Panc1 (cell line): ENCODE data around the gene NGEF.

Experiments
- CTCF ChIP-seq: fragments of 450-650 bp; IDR thresholded peaks from 2 replicates; pipeline ENCODE4 v1.5.1; 2017; ENCODE audit warnings: mild to moderate bottlenecking
- POLR2AphosphoS5 ChIP-seq: IDR thresholded peaks from 2 replicates; pipeline ENCODE4 v1.6.1; 2012; ENCODE audit warnings: mild to moderate bottlenecking, low read depth, low read length, moderate library complexity
- SIN3A ChIP-seq: IDR thresholded peaks from 2 replicates; pipeline ENCODE4 v1.6.1; 2012; ENCODE audit warnings: low read depth, mild to moderate bottlenecking, low read length, moderate library complexity, borderline replicate concordance; ENCODE audit not compliant: insufficient read depth
- TCF7L2 ChIP-seq: IDR thresholded peaks from 2 replicates; pipeline ENCODE4 v1.6.1; 2011; ENCODE audit warnings: mild to moderate bottlenecking, low read depth, low read length, inconsistent platforms

- TF ChIP-seq POLR2AphosphoS5 (no peak), CTCF (no peak), TCF7L2 (no peak), SIN3A (no peak)
Measured at GRCh38 chr2:233012301-233012971, 620 bp downstream of the NGEF start.
